GM21717 (cell line): ENCODE measurements around the gene RTN4R.
"Not testable (repeated sequence)": the region's sequence is repeated elsewhere in the genome, so short reads cannot be mapped to it uniquely, and the experiment has no call there.

Experiments used
- ATAC-seq: cut with Tn5 transposase; IDR thresholded peaks from one replicate; pipeline ENCODE4 v1.9.1; 2021; ENCODE audit warnings: mild to moderate bottlenecking, moderate library complexity; ENCODE audit not compliant: unreplicated experiment

RTN4R gene

GRCh38 chr22:20272700-20273099 lies 4.6 kb upstream of the RTN4R start:
- ATAC-seq, result no peak

GRCh38 chr22:20272174-20272573 lies 4.1 kb upstream of the RTN4R start:
- no peak for ATAC-seq

GRCh38 chr22:20271114-20271994 lies 3.2 kb upstream of the RTN4R start:
- no peak for ATAC-seq

GRCh38 chr22:20270190-20271113 lies 2.3 kb upstream of the RTN4R start:
- ATAC-seq, result not testable (repeated sequence)

GRCh38 chr22:20269673-20270072 lies 1.6 kb upstream of the RTN4R start:
- not testable (repeated sequence) for ATAC-seq

- ATAC-seq, result not testable (repeated sequence)
Measured at GRCh38 chr22:20269201-20269600, 1.1 kb upstream of the RTN4R start.

GRCh38 chr22:20267441-20268278 lies 458 bp downstream of the RTN4R start:
- no peak for ATAC-seq

GRCh38 chr22:20266667-20267440 lies 1.3 kb downstream of the RTN4R start:
- ATAC-seq, result not testable (repeated sequence)

GRCh38 chr22:20265772-20266666 lies 2.1 kb downstream of the RTN4R start:
- not testable (repeated sequence) for ATAC-seq

GRCh38 chr22:20264614-20265452 lies 3.3 kb downstream of the RTN4R start:
- ATAC-seq, result no peak

- ATAC-seq, result not testable (repeated sequence)
Measured at GRCh38 chr22:20263404-20264281, 4.5 kb downstream of the RTN4R start.

GRCh38 chr22:20262582-20263147 lies 5.5 kb downstream of the RTN4R start:
- ATAC-seq, result no peak

- no peak for ATAC-seq
Measured at GRCh38 chr22:20261848-20262581, 6.1 kb downstream of the RTN4R start.

GRCh38 chr22:20260071-20260765 lies 7.9 kb downstream of the RTN4R start:
- no peak for ATAC-seq

- ATAC-seq, result no peak
Measured at GRCh38 chr22:20259327-20259688, 8.8 kb downstream of the RTN4R start.
